GM23338 (cell line): ENCODE data around the gene FBXO47. TPM values are rescaled to one million over a fixed set of nuclear protein-coding genes. Genes with fewer than 3 reads are reported as not detected.

ENCODE experiments used
- ATAC-seq: fragments of 200-7000 bp; cut with Tn5 transposase; 3 replicates; pipeline ENCODE4 v1.9.1; 2020
- DNase-seq: peaks from one replicate; pipeline ENCODE4 v3.0.0-alpha.2; 2015; ENCODE audit warnings: low spot score
- H2AFZ ChIP-seq: fragments of 200-600 bp; sonication (generic); 2 replicates; pipeline ENCODE4 v1.8.0; 2016; ENCODE audit warnings: antibody characterized with exemption, mild to moderate bottlenecking, moderate library complexity
- H3F3A ChIP-seq: fragments of 200-600 bp; sonication (generic); replicated peaks from 2 replicates; pipeline ENCODE4 v1.8.0; 2017; ENCODE audit warnings: antibody characterized with exemption, mixed run types, low read depth
- H3K27ac ChIP-seq: fragments of 200-600 bp; sonication (generic); 2 replicates; pipeline ENCODE4 v1.6.1; 2016; ENCODE audit warnings: low read depth
- H3K27me3 ChIP-seq: fragments of 200-600 bp; sonication (generic); 2 replicates; pipeline ENCODE4 v1.8.0; 2016; ENCODE audit warnings: mild to moderate bottlenecking, mixed run types, moderate library complexity; ENCODE audit not compliant: insufficient read depth
- H3K36me3 ChIP-seq: fragments of 200-600 bp; sonication (generic); 2 replicates; pipeline ENCODE4 v1.8.0; 2016; ENCODE audit warnings: mild to moderate bottlenecking; ENCODE audit not compliant: insufficient read depth
- H3K4me1 ChIP-seq: fragments of 200-600 bp; sonication (generic); 2 replicates; pipeline ENCODE4 v1.8.0; 2016; ENCODE audit warnings: mild to moderate bottlenecking, moderate library complexity; ENCODE audit not compliant: insufficient read depth
- H3K4me2 ChIP-seq: fragments of 200-600 bp; sonication (generic); 2 replicates; pipeline ENCODE4 v1.7.1; 2017; ENCODE audit warnings: mixed run types
- H3K4me3 ChIP-seq: fragments of 200-600 bp; sonication (generic); 2 replicates; pipeline ENCODE4 v1.6.1; 2016; ENCODE audit warnings: mixed run types
- H3K79me2 ChIP-seq: fragments of 200-600 bp; sonication (generic); replicated peaks from 2 replicates; pipeline ENCODE4 v1.8.0; 2017; ENCODE audit warnings: mild to moderate bottlenecking; ENCODE audit not compliant: insufficient read depth
- H3K9me2 ChIP-seq: fragments of 200-600 bp; sonication (generic); 2 replicates; pipeline ENCODE4 v1.8.0; 2017; ENCODE audit not compliant: insufficient read depth
- H4K20me1 ChIP-seq: fragments of 200-600 bp; sonication (generic); replicated peaks from 2 replicates; pipeline ENCODE4 v1.8.0; 2017; ENCODE audit warnings: mild to moderate bottlenecking; ENCODE audit not compliant: insufficient read depth
- H3K27ac Mint-ChIP-seq: 2 replicates; pipeline ENCODE4 v1.8.0; 2020; ENCODE audit warnings: inconsistent platforms, mild to moderate bottlenecking, moderate library complexity, mixed read lengths
- H3K27me3 Mint-ChIP-seq: 3 replicates; pipeline ENCODE4 v1.8.0; 2022; ENCODE audit warnings: low read depth, mild to moderate bottlenecking, moderate library complexity, mixed read lengths, inconsistent platforms; ENCODE audit not compliant: insufficient read depth, poor library complexity
- H3K36me3 Mint-ChIP-seq: 3 replicates; pipeline ENCODE4 v1.8.0; 2021; ENCODE audit warnings: low read depth, mild to moderate bottlenecking, inconsistent platforms, moderate library complexity, mixed read lengths
- H3K4me1 Mint-ChIP-seq: 3 replicates; pipeline ENCODE4 v1.8.0; 2020; ENCODE audit warnings: mild to moderate bottlenecking, inconsistent platforms, mixed read lengths
- H3K4me3 Mint-ChIP-seq: 3 replicates; pipeline ENCODE4 v1.8.0; 2021; ENCODE audit warnings: moderate library complexity, mild to moderate bottlenecking, inconsistent platforms, mixed read lengths
- H3K9me3 Mint-ChIP-seq: 3 replicates; pipeline ENCODE4 v1.8.0; 2020; ENCODE audit warnings: moderate library complexity, mild to moderate bottlenecking, inconsistent platforms, mixed read lengths
- CREB1 ChIP-seq: fragments of 250-450 bp; sonication (Bioruptor Pico); IDR thresholded peaks from 2 replicates; pipeline ENCODE4 v1.5.0; 2020; ENCODE audit warnings: low read depth, mild to moderate bottlenecking, moderate library complexity
- EZH2 ChIP-seq: fragments of 200-600 bp; sonication (generic); IDR thresholded peaks from one replicate; pipeline ENCODE4 v1.8.0; 2017; ENCODE audit warnings: antibody characterized with exemption, mild to moderate bottlenecking, low read depth; ENCODE audit not compliant: unreplicated experiment
- EZH2phosphoT487 ChIP-seq: fragments of 200-600 bp; sonication (generic); IDR thresholded peaks from one replicate; pipeline ENCODE4 v1.8.1; 2018; ENCODE audit warnings: antibody characterized with exemption; ENCODE audit not compliant: unreplicated experiment
- JUNB ChIP-seq: IDR thresholded peaks from one replicate; pipeline ENCODE4 v1.6.1; 2016; ENCODE audit warnings: antibody characterized with exemption; ENCODE audit not compliant: unreplicated experiment
- NANOG ChIP-seq: IDR thresholded peaks from 2 replicates; pipeline ENCODE4 v1.6.1; 2016; ENCODE audit warnings: antibody characterized with exemption, borderline replicate concordance
- POLR2AphosphoS5 ChIP-seq: IDR thresholded peaks from 2 replicates; pipeline ENCODE4 v1.6.1; 2016; ENCODE audit warnings: antibody characterized with exemption, low read depth
- STAT1 ChIP-seq: IDR thresholded peaks from one replicate; pipeline ENCODE4 v1.6.1; 2016; ENCODE audit warnings: antibody characterized with exemption; ENCODE audit not compliant: unreplicated experiment
- ZNF114 ChIP-seq: fragments of 250-450 bp; sonication (Bioruptor Pico); IDR thresholded peaks from 2 replicates; pipeline ENCODE4 v1.5.0; 2020; ENCODE audit warnings: mild to moderate bottlenecking, moderate library complexity
- ZNF331 ChIP-seq: fragments of 250-450 bp; sonication (Bioruptor Pico); IDR thresholded peaks from 2 replicates; pipeline ENCODE4 v1.5.0; 2020; ENCODE audit warnings: low read depth, mild to moderate bottlenecking, moderate library complexity
- polyA plus RNA-seq: library from polyadenylated mRNA; unstranded; fragments of >200 nt; fragmentation: Nextera tagmentation; extraction: Ambion mirVana; gene quantifications from 2 replicates; pipeline ENCODE4 v1.2.1, GENCODE V29; 2016
- total RNA-seq: library from RNA; depleted of rRNA; stranded (reverse); fragments of >200 nt; shearing (Covaris generic); gene quantifications from 2 replicates; pipeline ENCODE4 v1.2.3, GENCODE V29; 2014
- TF ChIP-seq, protein P1 (sequence below): IDR thresholded peaks from one replicate; pipeline ENCODE4 v1.6.1; 2018; ENCODE audit warnings: antibody characterized with exemption; ENCODE audit not compliant: unreplicated experiment
- TF ChIP-seq, protein P2 (sequence below), 2 experiments: fragments of 200-600 bp in 1 of 2; sonication (generic) in 1 of 2; conservative IDR thresholded peaks; 2 replicates each; pipeline versions ENCODE4 v1.5.1 to v1.6.1; 2016 to 2017; ENCODE audit warnings: antibody characterized with exemption in 2 of 2, low read depth in 2 of 2, mild to moderate bottlenecking in 2 of 2, moderate library complexity in 1 of 2
- TF ChIP-seq, protein P3 (sequence below): fragments of 250-450 bp; sonication (Bioruptor Pico); IDR thresholded peaks from 2 replicates; pipeline ENCODE4 v1.5.0; 2020; ENCODE audit warnings: mild to moderate bottlenecking, moderate library complexity
- TF ChIP-seq, protein P4 (sequence below): IDR thresholded peaks from 2 replicates; pipeline ENCODE4 v1.6.1; 2016; ENCODE audit warnings: antibody characterized with exemption

Gene FBXO47
- total and polyA plus RNA-seq, 2 experiments from 2014 or later = not detected

DNA sequence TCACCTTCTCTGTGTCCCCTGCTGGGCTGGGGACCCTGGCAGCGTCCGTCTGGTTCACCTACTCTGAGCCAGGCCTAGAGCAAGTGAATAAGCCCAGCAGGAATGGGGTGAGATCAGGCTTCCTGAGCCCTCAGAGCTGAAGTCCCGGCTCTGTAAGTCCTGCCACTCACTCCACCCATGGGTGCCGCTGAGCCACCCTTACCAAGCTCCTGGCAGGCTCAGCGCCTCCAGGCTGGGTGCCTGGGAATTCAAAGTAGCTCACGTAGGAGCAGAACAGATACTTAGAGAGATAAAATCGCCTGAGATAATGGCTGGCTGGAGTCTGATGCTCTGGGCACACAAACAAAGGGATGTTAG lies 51.6 kb downstream of the FBXO47 start:
- TF ChIP-seq, protein P1, sequence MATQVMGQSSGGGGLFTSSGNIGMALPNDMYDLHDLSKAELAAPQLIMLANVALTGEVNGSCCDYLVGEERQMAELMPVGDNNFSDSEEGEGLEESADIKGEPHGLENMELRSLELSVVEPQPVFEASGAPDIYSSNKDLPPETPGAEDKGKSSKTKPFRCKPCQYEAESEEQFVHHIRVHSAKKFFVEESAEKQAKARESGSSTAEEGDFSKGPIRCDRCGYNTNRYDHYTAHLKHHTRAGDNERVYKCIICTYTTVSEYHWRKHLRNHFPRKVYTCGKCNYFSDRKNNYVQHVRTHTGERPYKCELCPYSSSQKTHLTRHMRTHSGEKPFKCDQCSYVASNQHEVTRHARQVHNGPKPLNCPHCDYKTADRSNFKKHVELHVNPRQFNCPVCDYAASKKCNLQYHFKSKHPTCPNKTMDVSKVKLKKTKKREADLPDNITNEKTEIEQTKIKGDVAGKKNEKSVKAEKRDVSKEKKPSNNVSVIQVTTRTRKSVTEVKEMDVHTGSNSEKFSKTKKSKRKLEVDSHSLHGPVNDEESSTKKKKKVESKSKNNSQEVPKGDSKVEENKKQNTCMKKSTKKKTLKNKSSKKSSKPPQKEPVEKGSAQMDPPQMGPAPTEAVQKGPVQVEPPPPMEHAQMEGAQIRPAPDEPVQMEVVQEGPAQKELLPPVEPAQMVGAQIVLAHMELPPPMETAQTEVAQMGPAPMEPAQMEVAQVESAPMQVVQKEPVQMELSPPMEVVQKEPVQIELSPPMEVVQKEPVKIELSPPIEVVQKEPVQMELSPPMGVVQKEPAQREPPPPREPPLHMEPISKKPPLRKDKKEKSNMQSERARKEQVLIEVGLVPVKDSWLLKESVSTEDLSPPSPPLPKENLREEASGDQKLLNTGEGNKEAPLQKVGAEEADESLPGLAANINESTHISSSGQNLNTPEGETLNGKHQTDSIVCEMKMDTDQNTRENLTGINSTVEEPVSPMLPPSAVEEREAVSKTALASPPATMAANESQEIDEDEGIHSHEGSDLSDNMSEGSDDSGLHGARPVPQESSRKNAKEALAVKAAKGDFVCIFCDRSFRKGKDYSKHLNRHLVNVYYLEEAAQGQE = no peak
- TF ChIP-seq POLR2AphosphoS5 = no peak
- no peak for TF ChIP-seq EZH2phosphoT487
- no peak for TF ChIP-seq NANOG
- no peak for TF ChIP-seq JUNB
- no peak for TF ChIP-seq ZNF114 (CRISPR knock-in tag)
- TF ChIP-seq, protein P2, sequence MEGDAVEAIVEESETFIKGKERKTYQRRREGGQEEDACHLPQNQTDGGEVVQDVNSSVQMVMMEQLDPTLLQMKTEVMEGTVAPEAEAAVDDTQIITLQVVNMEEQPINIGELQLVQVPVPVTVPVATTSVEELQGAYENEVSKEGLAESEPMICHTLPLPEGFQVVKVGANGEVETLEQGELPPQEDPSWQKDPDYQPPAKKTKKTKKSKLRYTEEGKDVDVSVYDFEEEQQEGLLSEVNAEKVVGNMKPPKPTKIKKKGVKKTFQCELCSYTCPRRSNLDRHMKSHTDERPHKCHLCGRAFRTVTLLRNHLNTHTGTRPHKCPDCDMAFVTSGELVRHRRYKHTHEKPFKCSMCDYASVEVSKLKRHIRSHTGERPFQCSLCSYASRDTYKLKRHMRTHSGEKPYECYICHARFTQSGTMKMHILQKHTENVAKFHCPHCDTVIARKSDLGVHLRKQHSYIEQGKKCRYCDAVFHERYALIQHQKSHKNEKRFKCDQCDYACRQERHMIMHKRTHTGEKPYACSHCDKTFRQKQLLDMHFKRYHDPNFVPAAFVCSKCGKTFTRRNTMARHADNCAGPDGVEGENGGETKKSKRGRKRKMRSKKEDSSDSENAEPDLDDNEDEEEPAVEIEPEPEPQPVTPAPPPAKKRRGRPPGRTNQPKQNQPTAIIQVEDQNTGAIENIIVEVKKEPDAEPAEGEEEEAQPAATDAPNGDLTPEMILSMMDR (conservative IDR thresholded peaks at IDR 0.05; ENCODE audit: low read depth in 2 of 2) = no peak
- no peak for TF ChIP-seq STAT1
- TF ChIP-seq, protein P3, sequence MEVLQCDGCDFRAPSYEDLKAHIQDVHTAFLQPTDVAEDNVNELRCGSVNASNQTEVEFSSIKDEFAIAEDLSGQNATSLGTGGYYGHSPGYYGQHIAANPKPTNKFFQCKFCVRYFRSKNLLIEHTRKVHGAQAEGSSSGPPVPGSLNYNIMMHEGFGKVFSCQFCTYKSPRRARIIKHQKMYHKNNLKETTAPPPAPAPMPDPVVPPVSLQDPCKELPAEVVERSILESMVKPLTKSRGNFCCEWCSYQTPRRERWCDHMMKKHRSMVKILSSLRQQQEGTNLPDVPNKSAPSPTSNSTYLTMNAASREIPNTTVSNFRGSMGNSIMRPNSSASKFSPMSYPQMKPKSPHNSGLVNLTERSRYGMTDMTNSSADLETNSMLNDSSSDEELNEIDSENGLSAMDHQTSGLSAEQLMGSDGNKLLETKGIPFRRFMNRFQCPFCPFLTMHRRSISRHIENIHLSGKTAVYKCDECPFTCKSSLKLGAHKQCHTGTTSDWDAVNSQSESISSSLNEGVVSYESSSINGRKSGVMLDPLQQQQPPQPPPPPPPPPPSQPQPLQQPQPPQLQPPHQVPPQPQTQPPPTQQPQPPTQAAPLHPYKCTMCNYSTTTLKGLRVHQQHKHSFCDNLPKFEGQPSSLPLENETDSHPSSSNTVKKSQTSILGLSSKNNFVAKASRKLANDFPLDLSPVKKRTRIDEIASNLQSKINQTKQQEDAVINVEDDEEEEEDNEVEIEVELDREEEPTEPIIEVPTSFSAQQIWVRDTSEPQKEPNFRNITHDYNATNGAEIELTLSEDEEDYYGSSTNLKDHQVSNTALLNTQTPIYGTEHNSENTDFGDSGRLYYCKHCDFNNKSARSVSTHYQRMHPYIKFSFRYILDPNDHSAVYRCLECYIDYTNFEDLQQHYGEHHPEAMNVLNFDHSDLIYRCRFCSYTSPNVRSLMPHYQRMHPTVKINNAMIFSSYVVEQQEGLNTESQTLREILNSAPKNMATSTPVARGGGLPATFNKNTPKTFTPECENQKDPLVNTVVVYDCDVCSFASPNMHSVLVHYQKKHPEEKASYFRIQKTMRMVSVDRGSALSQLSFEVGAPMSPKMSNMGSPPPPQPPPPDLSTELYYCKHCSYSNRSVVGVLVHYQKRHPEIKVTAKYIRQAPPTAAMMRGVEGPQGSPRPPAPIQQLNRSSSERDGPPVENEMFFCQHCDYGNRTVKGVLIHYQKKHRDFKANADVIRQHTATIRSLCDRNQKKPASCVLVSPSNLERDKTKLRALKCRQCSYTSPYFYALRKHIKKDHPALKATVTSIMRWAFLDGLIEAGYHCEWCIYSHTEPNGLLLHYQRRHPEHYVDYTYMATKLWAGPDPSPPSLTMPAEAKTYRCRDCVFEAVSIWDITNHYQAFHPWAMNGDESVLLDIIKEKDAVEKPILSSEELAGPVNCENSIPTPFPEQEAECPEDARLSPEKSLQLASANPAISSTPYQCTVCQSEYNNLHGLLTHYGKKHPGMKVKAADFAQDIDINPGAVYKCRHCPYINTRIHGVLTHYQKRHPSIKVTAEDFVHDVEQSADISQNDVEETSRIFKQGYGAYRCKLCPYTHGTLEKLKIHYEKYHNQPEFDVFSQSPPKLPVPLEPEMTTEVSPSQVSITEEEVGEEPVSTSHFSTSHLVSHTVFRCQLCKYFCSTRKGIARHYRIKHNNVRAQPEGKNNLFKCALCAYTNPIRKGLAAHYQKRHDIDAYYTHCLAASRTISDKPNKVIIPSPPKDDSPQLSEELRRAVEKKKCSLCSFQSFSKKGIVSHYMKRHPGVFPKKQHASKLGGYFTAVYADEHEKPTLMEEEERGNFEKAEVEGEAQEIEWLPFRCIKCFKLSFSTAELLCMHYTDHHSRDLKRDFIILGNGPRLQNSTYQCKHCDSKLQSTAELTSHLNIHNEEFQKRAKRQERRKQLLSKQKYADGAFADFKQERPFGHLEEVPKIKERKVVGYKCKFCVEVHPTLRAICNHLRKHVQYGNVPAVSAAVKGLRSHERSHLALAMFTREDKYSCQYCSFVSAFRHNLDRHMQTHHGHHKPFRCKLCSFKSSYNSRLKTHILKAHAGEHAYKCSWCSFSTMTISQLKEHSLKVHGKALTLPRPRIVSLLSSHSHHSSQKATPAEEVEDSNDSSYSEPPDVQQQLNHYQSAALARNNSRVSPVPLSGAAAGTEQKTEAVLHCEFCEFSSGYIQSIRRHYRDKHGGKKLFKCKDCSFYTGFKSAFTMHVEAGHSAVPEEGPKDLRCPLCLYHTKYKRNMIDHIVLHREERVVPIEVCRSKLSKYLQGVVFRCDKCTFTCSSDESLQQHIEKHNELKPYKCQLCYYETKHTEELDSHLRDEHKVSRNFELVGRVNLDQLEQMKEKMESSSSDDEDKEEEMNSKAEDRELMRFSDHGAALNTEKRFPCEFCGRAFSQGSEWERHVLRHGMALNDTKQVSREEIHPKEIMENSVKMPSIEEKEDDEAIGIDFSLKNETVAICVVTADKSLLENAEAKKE (CRISPR knock-in tag) = no peak
- TF ChIP-seq, protein P4, sequence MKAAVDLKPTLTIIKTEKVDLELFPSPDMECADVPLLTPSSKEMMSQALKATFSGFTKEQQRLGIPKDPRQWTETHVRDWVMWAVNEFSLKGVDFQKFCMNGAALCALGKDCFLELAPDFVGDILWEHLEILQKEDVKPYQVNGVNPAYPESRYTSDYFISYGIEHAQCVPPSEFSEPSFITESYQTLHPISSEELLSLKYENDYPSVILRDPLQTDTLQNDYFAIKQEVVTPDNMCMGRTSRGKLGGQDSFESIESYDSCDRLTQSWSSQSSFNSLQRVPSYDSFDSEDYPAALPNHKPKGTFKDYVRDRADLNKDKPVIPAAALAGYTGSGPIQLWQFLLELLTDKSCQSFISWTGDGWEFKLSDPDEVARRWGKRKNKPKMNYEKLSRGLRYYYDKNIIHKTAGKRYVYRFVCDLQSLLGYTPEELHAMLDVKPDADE = no peak
- no peak for TF ChIP-seq EZH2
- no peak for TF ChIP-seq CREB1
- TF ChIP-seq ZNF331 (CRISPR knock-in tag) = no peak
- Histone ChIP-seq H3K9me2 (no peaks in the 10 kb centered on the region), H4K20me1 (peaks cover 4% of the 10 kb centered on the region), H3K79me2 (0 out of 2 replicates have a peak, but pooled peaks cover 4% of the 10 kb centered on the region), H3K4me2 (no peak overlapping the region), H3F3A (0 out of 2 replicates have a peak, but pooled peaks cover 15% of the 10 kb centered on the region), H3K27ac (no peak overlapping the region), H3K4me1 (no peaks in the 10 kb centered on the region), H2AFZ (no peak overlapping the region), H3K27me3 (no peaks in the 10 kb centered on the region), H3K4me3 (no peak overlapping the region), H3K36me3 (no peaks in the 10 kb centered on the region; the same call in 1 of the 2 replicates)
- Mint-ChIP-seq H3K27me3 (peaks cover 6% of the 10 kb centered on the region), H3K4me3 (no peak overlapping the region), H3K4me1 (peaks cover 4% of the 10 kb centered on the region; the same call in 1 of the 3 replicates), H3K9me3 (no peaks in the 10 kb centered on the region), H3K27ac (no peak overlapping the region), H3K36me3 (peaks cover 46% of the 10 kb centered on the region)
- no peak for ATAC-seq
- DNase-seq = no peak
